Peyer's patch (tissue), 4 donors: ENCODE results near the gene GPR37L1.

Experiments
- CTCF ChIP-seq, 6 experiments: fragments of 450-650 bp in 4 of 6; fragments of 200-600 bp in 2 of 6; sonication (generic) in 1 of 6; IDR thresholded peaks; one replicate each; pipeline ENCODE4 v1.5.1; 2017 to 2019; ENCODE audit warnings: antibody characterized with exemption in 6 of 6, mild to moderate bottlenecking in 3 of 6, moderate library complexity in 1 of 6
- POLR2A ChIP-seq, 2 donors: fragments of 450-650 bp; IDR thresholded peaks; one replicate each; pipeline ENCODE4 v1.5.1; 2017; ENCODE audit warnings: antibody characterized with exemption in 2 of 2, mild to moderate bottlenecking in 2 of 2, moderate library complexity in 2 of 2

DNA sequence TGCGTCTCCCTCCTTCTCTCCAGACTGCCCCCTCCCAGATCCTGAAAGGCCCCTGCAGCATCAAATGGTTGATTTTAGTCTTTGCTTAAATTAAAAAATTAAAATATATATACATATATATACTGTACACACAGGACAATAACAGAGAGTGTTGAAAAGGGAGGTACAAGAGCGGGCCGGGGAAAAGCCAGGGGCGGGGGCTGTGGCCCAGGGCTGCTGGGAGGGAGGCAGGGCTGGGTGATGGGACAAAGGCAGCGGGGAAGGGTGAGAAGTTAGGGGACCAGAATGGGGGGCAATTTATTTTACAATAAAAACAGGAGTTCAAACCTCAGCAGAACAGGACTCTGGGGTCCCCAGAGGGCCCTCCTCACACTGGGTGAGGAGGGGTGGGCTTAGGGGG, 11.3 kb downstream of the GPR37L1 start:
- TF ChIP-seq CTCF (IDR thresholded peaks at IDR 0.05), result no peak
- no peak for TF ChIP-seq POLR2A (IDR thresholded peaks at IDR 0.05)
